ENCODE results near the gene NOS1AP.
"Not testable (repeated sequence)": the region's sequence is repeated elsewhere in the genome, so short reads cannot be mapped to it uniquely, and the experiment has no call there.

Gene NOS1AP

DNA sequence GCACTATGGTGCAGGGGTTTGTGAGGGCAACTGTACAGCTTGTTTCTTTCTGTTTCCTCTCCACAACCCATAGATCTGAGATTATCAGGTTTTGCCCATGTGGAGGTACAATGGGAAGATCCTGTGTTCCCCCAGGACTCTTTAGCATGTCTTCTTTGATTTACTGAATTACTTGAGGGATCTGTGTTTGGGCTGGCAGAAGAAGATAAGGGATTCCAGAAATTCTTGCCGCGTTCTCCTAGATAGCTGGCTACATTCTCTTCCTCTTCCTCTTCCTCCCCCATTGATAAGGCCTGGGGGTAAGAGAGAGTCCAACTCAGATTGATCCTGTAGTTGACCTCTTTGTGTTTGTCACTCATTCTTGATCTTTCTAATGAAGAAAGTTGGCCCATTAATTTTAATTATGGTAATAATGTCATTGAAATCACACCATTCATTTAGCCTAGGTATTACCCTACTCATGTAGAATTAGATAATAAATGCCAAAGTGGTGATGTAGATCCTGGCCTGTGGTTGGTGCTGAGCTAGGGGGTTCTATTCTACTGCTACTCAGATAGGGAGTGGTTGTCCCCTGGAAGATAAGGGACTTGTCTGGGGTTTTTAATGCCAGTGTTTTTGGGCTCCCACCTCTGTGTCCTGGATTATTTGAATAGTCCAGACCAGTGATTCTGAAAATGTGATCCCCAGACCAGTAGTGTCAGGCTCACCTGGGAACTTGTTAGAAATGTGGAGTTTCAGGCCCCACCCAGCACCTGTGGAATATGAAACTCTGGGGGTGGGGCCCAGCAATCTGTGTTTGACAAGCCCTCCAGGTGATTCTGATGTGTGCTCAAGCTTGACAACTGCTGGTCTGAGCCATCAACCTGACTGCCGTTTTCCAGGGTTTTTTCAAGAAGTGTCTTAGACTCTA is 122.2 kb downstream of the NOS1AP start:
- Histone ChIP-seq H3K27ac (ENCODE audit: low read length) (no peak overlapping the region), H3K36me3 (ENCODE audit: insufficient read depth, low read depth, low read length) (no peaks in the 10 kb centered on the region), H3K9ac (ENCODE audit: low read depth, low read length) (no peak overlapping the region), H3K4me1 (ENCODE audit: insufficient read depth, low read length) (peaks cover 6% of the 10 kb centered on the region; the same call in 1 of the 2 replicates), H3K4me3 (ENCODE audit: low read length) (no peak overlapping the region), H3K27me3 (ENCODE audit: insufficient read depth, low read length) (no peaks in the 10 kb centered on the region), H3K9me3 (ENCODE audit: insufficient read depth, low read depth, low read length) (no peaks in the 10 kb centered on the region)

DNA sequence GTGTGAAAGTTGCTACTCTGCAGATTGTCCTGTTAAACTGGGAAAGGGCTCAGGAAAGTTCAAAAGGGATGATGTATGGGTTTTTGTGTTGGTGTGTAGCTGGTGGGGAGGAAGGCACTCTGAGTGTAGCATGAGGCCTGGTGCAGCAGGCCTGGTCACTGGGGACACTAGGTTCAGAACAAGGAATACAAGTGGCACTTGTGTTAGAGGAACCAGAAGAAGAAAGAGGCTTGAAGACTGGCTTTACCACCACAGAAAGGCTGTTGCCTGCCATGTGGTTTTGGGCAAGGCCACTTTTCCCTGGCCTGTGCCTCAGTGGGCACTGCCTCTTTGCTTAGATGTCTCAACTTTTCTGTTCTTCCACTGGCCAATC is 122.8 kb downstream of the NOS1AP start:
- Histone ChIP-seq H3K27ac (ENCODE audit: low read length) (no peak overlapping the region), H3K4me1 (ENCODE audit: insufficient read depth, low read length) (peaks cover 8% of the 10 kb centered on the region; the same call in 1 of the 2 replicates)

DNA sequence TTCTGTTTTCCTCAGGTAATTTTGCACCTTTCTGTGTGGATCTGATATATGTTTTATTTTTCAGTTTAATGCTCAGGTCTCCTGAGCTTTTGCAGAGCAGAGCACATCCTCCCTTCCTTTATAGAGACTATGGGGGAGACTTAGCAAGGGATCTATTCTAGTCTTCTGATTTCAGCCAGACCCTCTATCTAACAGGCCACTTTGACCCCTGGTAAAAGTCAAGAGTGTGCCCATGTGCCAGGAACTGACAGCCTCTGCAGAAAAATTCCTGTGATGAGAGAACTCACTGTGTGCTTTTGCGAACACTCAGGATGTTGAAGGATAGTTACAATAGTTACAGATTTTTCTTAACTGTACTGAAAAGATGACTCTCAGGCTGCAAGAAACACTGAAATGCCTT is 123.3 kb downstream of the NOS1AP start:
- no peak overlapping the region for H3K27ac ChIP-seq (ENCODE audit: low read length)
- no peaks in the 10 kb centered on the region for H3K9me3 ChIP-seq (ENCODE audit: insufficient read depth, low read depth, low read length)
- H3K9ac ChIP-seq (ENCODE audit: low read depth, low read length), result no peak overlapping the region
- no peaks in the 10 kb centered on the region for H3K27me3 ChIP-seq (ENCODE audit: insufficient read depth, low read length)
- peaks cover 13% of the 10 kb centered on the region; the same call in 1 of the 2 replicates for H3K4me1 ChIP-seq (ENCODE audit: insufficient read depth, low read length)
- H3K4me3 ChIP-seq (ENCODE audit: low read length), result no peak overlapping the region
- H3K36me3 ChIP-seq (ENCODE audit: insufficient read depth, low read depth, low read length), result no peaks in the 10 kb centered on the region

More for the DNA sequence above, 122.8 kb downstream of the NOS1AP start:
- Histone ChIP-seq H3K9me3 (ENCODE audit: insufficient read depth, low read depth, low read length) (no peaks in the 10 kb centered on the region), H3K27me3 (ENCODE audit: insufficient read depth, low read length) (no peaks in the 10 kb centered on the region), H3K36me3 (ENCODE audit: insufficient read depth, low read depth, low read length) (no peaks in the 10 kb centered on the region), H3K9ac (ENCODE audit: low read depth, low read length) (no peak overlapping the region), H3K4me3 (ENCODE audit: low read length) (no peak overlapping the region)

DNA sequence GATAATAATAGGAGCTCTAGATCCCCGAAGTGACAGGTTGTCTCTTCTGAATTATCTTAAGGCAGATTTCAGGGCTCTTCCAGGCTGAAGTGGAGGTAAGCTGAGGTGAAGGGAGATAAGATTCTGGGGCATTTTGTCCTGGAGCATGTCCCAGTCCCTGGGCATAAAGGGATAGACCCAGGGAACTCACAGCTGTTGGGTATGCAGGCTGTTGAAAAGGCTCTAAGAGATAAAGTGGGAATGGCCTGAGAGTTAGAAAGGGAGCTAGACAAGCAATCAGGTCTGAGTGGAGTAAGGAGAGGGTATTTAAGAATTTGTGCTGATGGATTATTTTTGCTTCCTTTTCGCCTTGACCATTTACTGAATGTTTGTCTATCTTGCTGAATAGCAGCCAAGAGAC is 123.7 kb downstream of the NOS1AP start:
- no peak overlapping the region for H3K27ac ChIP-seq (ENCODE audit: low read length)
- H3K27me3 ChIP-seq (ENCODE audit: insufficient read depth, low read length), result no peaks in the 10 kb centered on the region
- no peak overlapping the region for H3K4me3 ChIP-seq (ENCODE audit: low read length)
- H3K9me3 ChIP-seq (ENCODE audit: insufficient read depth, low read depth, low read length), result no peaks in the 10 kb centered on the region
- H3K36me3 ChIP-seq (ENCODE audit: insufficient read depth, low read depth, low read length), result no peaks in the 10 kb centered on the region
- H3K9ac ChIP-seq (ENCODE audit: low read depth, low read length), result no peak overlapping the region
- H3K4me1 ChIP-seq (ENCODE audit: insufficient read depth, low read length), result peaks cover 16% of the 10 kb centered on the region

DNA sequence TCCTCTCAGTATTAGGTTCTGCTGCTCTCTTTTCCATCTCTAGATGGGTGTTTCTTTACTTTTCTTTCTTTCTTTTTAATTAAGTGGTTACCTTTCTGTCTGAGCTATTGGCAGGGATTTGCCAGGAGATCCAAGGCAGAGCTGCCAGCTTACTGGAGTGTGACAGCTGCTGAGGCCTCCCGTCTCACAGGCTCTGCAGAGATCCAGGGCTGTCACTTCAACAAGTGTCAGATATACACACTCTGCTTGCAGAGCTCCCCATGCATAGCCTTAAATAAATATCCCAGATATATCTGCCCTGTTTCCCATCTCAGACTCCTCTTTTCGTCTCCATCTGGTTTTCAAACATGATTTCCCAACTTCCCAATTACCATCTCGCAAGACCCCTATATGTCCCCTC is 124.3 kb downstream of the NOS1AP start:
- Histone ChIP-seq H3K27ac (ENCODE audit: low read length) (no peak overlapping the region), H3K27me3 (ENCODE audit: insufficient read depth, low read length) (no peaks in the 10 kb centered on the region), H3K36me3 (ENCODE audit: insufficient read depth, low read depth, low read length) (no peaks in the 10 kb centered on the region), H3K4me1 (ENCODE audit: insufficient read depth, low read length) (peaks cover 22% of the 10 kb centered on the region), H3K9me3 (ENCODE audit: insufficient read depth, low read depth, low read length) (no peaks in the 10 kb centered on the region), H3K9ac (ENCODE audit: low read depth, low read length) (no peak overlapping the region), H3K4me3 (ENCODE audit: low read length) (no peak overlapping the region)

DNA sequence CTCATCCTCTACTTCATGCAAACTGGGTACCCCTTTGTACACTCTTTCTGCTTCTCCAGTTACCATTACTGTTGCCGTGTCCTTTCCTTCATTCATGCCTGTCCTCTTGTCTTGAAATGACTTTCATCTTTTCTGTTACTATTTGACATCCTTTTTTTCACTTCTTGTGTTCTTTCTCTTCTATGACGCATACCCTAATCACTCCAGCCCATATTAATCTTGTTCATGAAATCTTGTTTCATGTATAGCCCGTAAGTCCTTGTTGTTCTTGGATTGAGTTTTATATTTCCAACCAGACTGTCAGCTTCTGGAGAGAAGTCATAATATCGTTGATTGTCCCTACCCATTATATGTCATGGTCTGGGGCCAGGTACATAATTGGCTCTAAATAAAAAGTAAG is 126.1 kb downstream of the NOS1AP start:
- no peak overlapping the region for H3K4me3 ChIP-seq (ENCODE audit: low read length)
- H3K9ac ChIP-seq (ENCODE audit: low read depth, low read length), result no peak overlapping the region
- H3K36me3 ChIP-seq (ENCODE audit: insufficient read depth, low read depth, low read length), result no peaks in the 10 kb centered on the region
- peaks cover 26% of the 10 kb centered on the region for H3K4me1 ChIP-seq (ENCODE audit: insufficient read depth, low read length)
- H3K27ac ChIP-seq (ENCODE audit: low read length), result no peak overlapping the region
- no peaks in the 10 kb centered on the region for H3K9me3 ChIP-seq (ENCODE audit: insufficient read depth, low read depth, low read length)
- no peaks in the 10 kb centered on the region for H3K27me3 ChIP-seq (ENCODE audit: insufficient read depth, low read length)

DNA sequence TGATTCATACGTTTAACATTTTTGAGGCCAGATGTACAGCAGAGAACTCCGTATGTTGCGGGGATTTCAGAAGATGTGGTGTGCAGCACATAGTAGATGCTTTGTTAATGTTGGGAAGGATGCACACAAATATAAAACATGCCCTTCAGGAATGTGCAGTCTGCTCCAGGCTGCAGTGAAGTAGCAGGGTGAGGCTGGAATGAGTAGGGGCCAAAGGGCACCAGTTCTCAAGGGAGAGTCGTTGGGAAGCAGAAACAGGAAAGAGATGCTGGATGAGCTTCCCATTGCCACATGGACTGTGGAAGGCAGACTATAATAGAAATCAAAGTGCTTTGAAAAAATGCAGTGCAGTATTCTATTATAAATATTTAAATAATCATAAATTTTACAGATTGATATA is 126.9 kb downstream of the NOS1AP start:
- Histone ChIP-seq H3K4me3 (ENCODE audit: low read length) (no peak overlapping the region), H3K36me3 (ENCODE audit: insufficient read depth, low read depth, low read length) (no peaks in the 10 kb centered on the region), H3K9me3 (ENCODE audit: insufficient read depth, low read depth, low read length) (no peaks in the 10 kb centered on the region), H3K4me1 (ENCODE audit: insufficient read depth, low read length) (peaks cover 24% of the 10 kb centered on the region), H3K9ac (ENCODE audit: low read depth, low read length) (no peak overlapping the region), H3K27me3 (ENCODE audit: insufficient read depth, low read length) (no peaks in the 10 kb centered on the region), H3K27ac (ENCODE audit: low read length) (no peak overlapping the region)

DNA sequence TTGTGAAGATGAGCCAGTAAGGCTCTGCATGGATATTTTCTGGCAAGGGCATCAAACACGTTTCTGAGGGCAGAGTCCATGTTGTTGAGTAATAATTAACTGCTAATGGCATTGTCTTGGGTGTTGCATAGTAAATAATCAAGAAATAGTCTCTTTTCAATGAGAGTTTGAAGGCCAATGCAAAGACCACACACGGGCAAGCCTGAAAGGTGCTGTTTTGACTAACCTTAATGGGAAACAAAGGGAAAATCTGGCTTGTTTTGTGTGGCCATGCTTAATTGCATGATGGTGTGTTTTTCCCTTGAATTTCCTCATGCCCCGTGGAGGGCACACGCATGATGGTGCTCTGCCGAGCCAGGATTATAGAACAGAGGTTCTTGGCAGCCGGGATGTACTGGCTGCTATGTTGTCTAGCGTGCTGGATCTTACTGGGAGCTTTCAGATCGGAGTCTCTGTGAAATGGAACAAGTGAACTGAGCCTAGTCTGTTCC is 127.6 kb downstream of the NOS1AP start:
- Histone ChIP-seq H3K4me1 (ENCODE audit: insufficient read depth, low read length) (peaks cover 20% of the 10 kb centered on the region), H3K9me3 (ENCODE audit: insufficient read depth, low read depth, low read length) (no peaks in the 10 kb centered on the region), H3K27me3 (ENCODE audit: insufficient read depth, low read length) (no peaks in the 10 kb centered on the region), H3K27ac (ENCODE audit: low read length) (no peak overlapping the region), H3K36me3 (ENCODE audit: insufficient read depth, low read depth, low read length) (no peaks in the 10 kb centered on the region), H3K9ac (ENCODE audit: low read depth, low read length) (no peak overlapping the region), H3K4me3 (ENCODE audit: low read length) (no peak overlapping the region)

DNA sequence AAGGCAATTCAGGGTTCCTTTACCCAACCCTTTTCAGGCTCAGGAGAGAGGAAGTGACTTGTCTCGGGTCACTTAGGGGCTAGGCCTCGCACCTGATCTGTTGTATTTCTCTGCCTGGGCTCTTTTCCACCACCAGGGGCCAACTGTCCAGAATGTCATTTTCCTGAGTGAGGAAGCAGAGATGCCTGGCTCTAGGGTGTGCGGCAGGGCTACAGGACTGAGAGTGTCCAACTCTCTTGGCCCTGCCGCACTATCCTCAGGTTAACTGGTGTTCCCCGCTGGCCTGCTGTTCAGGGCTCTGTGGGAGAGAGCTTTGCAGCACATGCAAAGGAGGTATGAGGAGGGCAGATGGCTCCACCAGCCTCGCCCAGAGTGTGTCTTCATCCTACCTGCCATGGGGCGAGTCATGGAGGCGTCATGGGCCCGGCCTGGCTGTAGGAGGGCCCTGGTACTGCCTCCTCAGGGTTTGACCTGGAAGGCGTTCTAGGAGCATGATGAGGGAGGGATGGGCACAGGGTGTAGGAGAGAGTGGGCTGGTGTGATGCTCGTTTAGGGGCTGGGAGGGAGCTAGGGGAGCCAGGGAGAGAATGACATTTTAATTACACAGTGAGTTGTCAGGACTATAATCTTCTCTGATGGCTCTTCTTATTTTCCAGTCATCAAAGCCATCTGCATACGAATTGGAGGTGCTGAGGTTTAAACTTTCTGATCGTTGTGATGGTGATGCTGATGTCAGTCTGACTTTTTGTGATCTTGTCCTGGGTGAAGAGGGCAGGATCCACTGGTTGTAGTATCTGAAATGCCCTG is 128.3 kb downstream of the NOS1AP start:
- Histone ChIP-seq H3K27ac (ENCODE audit: low read length) (no peak overlapping the region), H3K4me1 (ENCODE audit: insufficient read depth, low read length) (peaks cover 20% of the 10 kb centered on the region), H3K9ac (ENCODE audit: low read depth, low read length) (no peak overlapping the region), H3K4me3 (ENCODE audit: low read length) (peak overlapping the region; percentile 35; the same call in 1 of the 2 replicates), H3K36me3 (ENCODE audit: insufficient read depth, low read depth, low read length) (no peaks in the 10 kb centered on the region), H3K9me3 (ENCODE audit: insufficient read depth, low read depth, low read length) (no peaks in the 10 kb centered on the region), H3K27me3 (ENCODE audit: insufficient read depth, low read length) (no peaks in the 10 kb centered on the region)

DNA sequence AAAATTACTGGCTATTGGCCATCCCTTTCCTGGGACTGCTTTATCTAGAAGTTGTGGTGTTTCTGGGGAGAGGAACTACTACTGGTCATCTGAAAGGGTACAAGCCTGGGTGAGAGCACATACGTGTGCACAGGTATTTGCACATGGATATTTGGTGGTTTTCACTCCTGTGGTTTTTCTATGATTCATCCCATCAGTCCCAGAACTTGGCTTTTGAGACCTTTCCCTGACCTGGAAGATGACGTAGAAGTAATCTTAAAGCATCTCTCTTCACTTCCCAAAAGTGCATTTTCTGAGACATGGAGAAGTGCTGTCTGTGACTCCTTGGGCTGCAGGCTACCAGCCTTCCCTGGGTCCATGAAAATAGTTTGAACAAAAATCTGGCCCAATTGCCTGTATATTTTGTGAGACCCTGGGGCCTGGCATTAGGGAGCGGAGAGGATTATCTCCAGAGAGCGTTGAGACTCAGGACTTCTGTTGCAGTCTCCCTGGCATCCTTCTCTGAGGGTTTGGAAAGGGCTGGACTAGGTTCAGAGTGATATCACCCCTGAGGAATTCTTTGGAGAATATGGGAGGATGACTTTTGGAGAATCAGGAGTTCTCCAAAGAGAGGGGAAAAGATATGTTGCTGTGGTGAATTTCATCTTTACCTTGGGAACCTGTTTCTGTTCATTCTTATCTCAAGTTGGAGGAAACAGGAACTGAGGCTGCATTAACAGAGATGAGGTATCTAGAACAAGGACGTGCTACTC is 130.8 kb downstream of the NOS1AP start:
- H3K9ac ChIP-seq (ENCODE audit: low read depth, low read length), result no peak overlapping the region
- no peaks in the 10 kb centered on the region for H3K27me3 ChIP-seq (ENCODE audit: insufficient read depth, low read length)
- no peak overlapping the region for H3K4me3 ChIP-seq (ENCODE audit: low read length)
- H3K36me3 ChIP-seq (ENCODE audit: insufficient read depth, low read depth, low read length), result no peaks in the 10 kb centered on the region
- no peak overlapping the region for H3K27ac ChIP-seq (ENCODE audit: low read length)
- H3K9me3 ChIP-seq (ENCODE audit: insufficient read depth, low read depth, low read length), result no peaks in the 10 kb centered on the region
- H3K4me1 ChIP-seq (ENCODE audit: insufficient read depth, low read length), result peaks cover 27% of the 10 kb centered on the region

DNA sequence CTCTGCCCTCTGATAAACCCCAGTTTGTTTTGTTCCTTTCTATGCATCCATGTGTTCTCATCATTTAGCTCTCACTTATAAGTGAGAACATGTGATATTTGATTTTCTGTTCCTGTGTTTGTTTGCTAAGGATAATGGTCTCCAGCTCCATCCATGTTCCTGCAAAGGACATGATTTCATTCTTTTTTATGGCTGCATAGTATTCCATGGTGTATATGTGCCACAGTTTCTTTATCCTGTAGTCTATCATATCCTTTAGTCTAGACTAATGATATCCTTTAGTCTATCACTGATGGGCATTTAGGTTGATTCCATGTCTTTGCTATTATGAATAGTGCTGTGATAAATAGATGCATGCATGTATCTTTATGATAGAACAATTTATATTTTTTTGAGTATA is 131.6 kb downstream of the NOS1AP start:
- H3K27me3 ChIP-seq (ENCODE audit: insufficient read depth, low read length); H3K36me3 ChIP-seq (ENCODE audit: insufficient read depth, low read depth, low read length); H3K4me3 ChIP-seq (ENCODE audit: low read length); H3K9ac ChIP-seq (ENCODE audit: low read depth, low read length); H3K27ac ChIP-seq (ENCODE audit: low read length); H3K9me3 ChIP-seq (ENCODE audit: insufficient read depth, low read depth, low read length): not testable (repeated sequence)
- peaks cover 28% of the 10 kb centered on the region for H3K4me1 ChIP-seq (ENCODE audit: insufficient read depth, low read length)

Measured in iPS-20b (cell line).